ENCODE measurements around the gene EID2B.

DNA sequence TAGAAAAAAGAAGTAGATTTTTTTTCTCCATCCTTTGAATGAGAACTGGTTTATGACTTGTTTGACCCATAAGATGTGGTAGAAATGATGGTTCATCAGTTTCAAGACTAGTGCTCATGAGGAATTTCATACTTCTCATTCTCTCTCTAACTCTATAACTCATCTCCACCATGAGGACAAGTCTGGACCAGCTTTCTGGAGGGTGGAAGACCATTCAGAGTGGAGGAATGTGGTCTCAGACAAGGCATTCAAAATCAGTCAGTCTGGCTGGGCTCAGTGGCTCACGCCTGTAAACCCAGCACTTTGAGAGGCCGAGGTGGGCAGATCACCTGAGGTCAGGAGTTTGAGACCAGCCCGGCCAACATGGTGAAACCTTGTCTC lies 10.8 kb upstream of the EID2B start:
- TF ChIP-seq, protein P1, sequence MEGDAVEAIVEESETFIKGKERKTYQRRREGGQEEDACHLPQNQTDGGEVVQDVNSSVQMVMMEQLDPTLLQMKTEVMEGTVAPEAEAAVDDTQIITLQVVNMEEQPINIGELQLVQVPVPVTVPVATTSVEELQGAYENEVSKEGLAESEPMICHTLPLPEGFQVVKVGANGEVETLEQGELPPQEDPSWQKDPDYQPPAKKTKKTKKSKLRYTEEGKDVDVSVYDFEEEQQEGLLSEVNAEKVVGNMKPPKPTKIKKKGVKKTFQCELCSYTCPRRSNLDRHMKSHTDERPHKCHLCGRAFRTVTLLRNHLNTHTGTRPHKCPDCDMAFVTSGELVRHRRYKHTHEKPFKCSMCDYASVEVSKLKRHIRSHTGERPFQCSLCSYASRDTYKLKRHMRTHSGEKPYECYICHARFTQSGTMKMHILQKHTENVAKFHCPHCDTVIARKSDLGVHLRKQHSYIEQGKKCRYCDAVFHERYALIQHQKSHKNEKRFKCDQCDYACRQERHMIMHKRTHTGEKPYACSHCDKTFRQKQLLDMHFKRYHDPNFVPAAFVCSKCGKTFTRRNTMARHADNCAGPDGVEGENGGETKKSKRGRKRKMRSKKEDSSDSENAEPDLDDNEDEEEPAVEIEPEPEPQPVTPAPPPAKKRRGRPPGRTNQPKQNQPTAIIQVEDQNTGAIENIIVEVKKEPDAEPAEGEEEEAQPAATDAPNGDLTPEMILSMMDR (IDR thresholded peaks at IDR 0.05; ENCODE audit: insufficient read depth, low read length) = no peak
- TF ChIP-seq GABPA (IDR thresholded peaks at IDR 0.05; ENCODE audit: low read depth) = no peak
- no peak for TF ChIP-seq SPI1 (IDR thresholded peaks at IDR 0.05; ENCODE audit: borderline replicate concordance, low read depth)
- no peak for TF ChIP-seq POLR2AphosphoS5 (IDR thresholded peaks at IDR 0.05; ENCODE audit: low read depth)
- TF ChIP-seq, protein P2, sequence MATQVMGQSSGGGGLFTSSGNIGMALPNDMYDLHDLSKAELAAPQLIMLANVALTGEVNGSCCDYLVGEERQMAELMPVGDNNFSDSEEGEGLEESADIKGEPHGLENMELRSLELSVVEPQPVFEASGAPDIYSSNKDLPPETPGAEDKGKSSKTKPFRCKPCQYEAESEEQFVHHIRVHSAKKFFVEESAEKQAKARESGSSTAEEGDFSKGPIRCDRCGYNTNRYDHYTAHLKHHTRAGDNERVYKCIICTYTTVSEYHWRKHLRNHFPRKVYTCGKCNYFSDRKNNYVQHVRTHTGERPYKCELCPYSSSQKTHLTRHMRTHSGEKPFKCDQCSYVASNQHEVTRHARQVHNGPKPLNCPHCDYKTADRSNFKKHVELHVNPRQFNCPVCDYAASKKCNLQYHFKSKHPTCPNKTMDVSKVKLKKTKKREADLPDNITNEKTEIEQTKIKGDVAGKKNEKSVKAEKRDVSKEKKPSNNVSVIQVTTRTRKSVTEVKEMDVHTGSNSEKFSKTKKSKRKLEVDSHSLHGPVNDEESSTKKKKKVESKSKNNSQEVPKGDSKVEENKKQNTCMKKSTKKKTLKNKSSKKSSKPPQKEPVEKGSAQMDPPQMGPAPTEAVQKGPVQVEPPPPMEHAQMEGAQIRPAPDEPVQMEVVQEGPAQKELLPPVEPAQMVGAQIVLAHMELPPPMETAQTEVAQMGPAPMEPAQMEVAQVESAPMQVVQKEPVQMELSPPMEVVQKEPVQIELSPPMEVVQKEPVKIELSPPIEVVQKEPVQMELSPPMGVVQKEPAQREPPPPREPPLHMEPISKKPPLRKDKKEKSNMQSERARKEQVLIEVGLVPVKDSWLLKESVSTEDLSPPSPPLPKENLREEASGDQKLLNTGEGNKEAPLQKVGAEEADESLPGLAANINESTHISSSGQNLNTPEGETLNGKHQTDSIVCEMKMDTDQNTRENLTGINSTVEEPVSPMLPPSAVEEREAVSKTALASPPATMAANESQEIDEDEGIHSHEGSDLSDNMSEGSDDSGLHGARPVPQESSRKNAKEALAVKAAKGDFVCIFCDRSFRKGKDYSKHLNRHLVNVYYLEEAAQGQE (IDR thresholded peaks at IDR 0.05; ENCODE audit: insufficient replicate concordance, low read depth) = no peak

Data from HL-60 (cell line).